Neural cell (in vitro differentiated cells): Measurements from ENCODE around the gene FOXL3. TPM values are rescaled to one million over a fixed set of nuclear protein-coding genes. Genes with fewer than 3 reads are reported as not detected.

Experiments used
- H2AFZ ChIP-seq: fragments of 200-600, 300-800 bp; sonication (generic), shearing (Covaris generic); 2 replicates; pipeline ENCODE4 v1.6.0; 2014; ENCODE audit warnings: low read depth, mild to moderate bottlenecking, antibody characterized with exemption, low read length, moderate library complexity
- H3F3A ChIP-seq: fragments of 200-600 bp; shearing (Covaris generic); 2 replicates; pipeline ENCODE4 v1.6.1; 2016; ENCODE audit warnings: mild to moderate bottlenecking, moderate library complexity, mixed read lengths, antibody characterized with exemption, low read length; ENCODE audit not compliant: insufficient read depth, poor library complexity, severe bottlenecking
- H3K27ac ChIP-seq: fragments of 200-600, 300-800 bp; sonication (generic), shearing (Covaris generic); 2 replicates; pipeline ENCODE4 v1.5.1; 2014; ENCODE audit warnings: mild to moderate bottlenecking, low read length, moderate library complexity
- H3K27me3 ChIP-seq: fragments of 300-800, 200-600 bp; sonication (generic), shearing (Covaris generic); 2 replicates; pipeline ENCODE4 v1.6.0; 2014; ENCODE audit warnings: mild to moderate bottlenecking, low read depth, low read length, moderate library complexity; ENCODE audit not compliant: insufficient read depth
- H3K36me3 ChIP-seq: fragments of 300-800, 200-600 bp; sonication (generic), shearing (Covaris generic); 2 replicates; pipeline ENCODE4 v1.5.1; 2014; ENCODE audit warnings: mild to moderate bottlenecking, antibody characterized with exemption, low read length, moderate library complexity; ENCODE audit not compliant: insufficient read depth
- H3K4me2 ChIP-seq: fragments of 300-800, 200-600 bp; sonication (generic), shearing (Covaris generic); 2 replicates; pipeline ENCODE4 v1.6.0; 2014; ENCODE audit warnings: mild to moderate bottlenecking, low read length
- H3K4me3 ChIP-seq: fragments of 300-800, 200-600 bp; sonication (generic), shearing (Covaris generic); 2 replicates; pipeline ENCODE4 v1.5.1; 2014; ENCODE audit warnings: mild to moderate bottlenecking, low read length, moderate library complexity
- H3K79me2 ChIP-seq: fragments of 200-600 bp; shearing (Covaris generic); replicated peaks from 2 replicates; pipeline ENCODE4 v1.6.0; 2014; ENCODE audit warnings: mild to moderate bottlenecking, low read length, moderate library complexity; ENCODE audit not compliant: insufficient read depth
- H3K9ac ChIP-seq: fragments of 300-800, 200-600 bp; sonication (generic), shearing (Covaris generic); 2 replicates; pipeline ENCODE4 v1.6.1; 2016; ENCODE audit warnings: mild to moderate bottlenecking, low read length, mixed read lengths
- H3K9me2 ChIP-seq: fragments of 200-600 bp; shearing (Covaris generic); 2 replicates; pipeline ENCODE4 v1.6.1; 2016; ENCODE audit warnings: mild to moderate bottlenecking, low read length, mixed read lengths; ENCODE audit not compliant: insufficient read depth
- H3K9me3 ChIP-seq: fragments of 200-600, 300-800 bp; sonication (generic), shearing (Covaris generic); 2 replicates; pipeline ENCODE4 v1.6.1; 2016; ENCODE audit warnings: mild to moderate bottlenecking, mixed run types, low read length, moderate library complexity, mixed read lengths
- H4K20me1 ChIP-seq: fragments of 200-600 bp; shearing (Covaris generic); 2 replicates; pipeline ENCODE4 v1.6.1; 2016; ENCODE audit warnings: mild to moderate bottlenecking, mixed run types; ENCODE audit not compliant: insufficient read depth
- EP300 ChIP-seq: fragments of 450-650 bp; conservative IDR thresholded peaks from 2 replicates; pipeline ENCODE4 v1.6.1; 2014; ENCODE audit warnings: antibody characterized with exemption, mild to moderate bottlenecking, moderate library complexity; ENCODE audit not compliant: poor library complexity, severe bottlenecking
- EZH2 ChIP-seq: fragments of 200-600, 300-800 bp; shearing (Covaris generic), sonication (generic); IDR thresholded peaks from 2 replicates; pipeline ENCODE4 v1.6.1; 2014; ENCODE audit warnings: antibody characterized with exemption, low read length, borderline replicate concordance, mild to moderate bottlenecking; ENCODE audit not compliant: insufficient read depth, poor library complexity, severe bottlenecking
- MXI1 ChIP-seq: fragments of 450-650 bp; conservative IDR thresholded peaks from 2 replicates; pipeline ENCODE4 v1.6.1; 2014; ENCODE audit warnings: antibody characterized with exemption, mild to moderate bottlenecking; ENCODE audit not compliant: poor library complexity, severe bottlenecking
- POLR2AphosphoS5 ChIP-seq: IDR thresholded peaks from 2 replicates; pipeline ENCODE4 v1.6.1; 2012
- RAD21 ChIP-seq: fragments of 450-650 bp; conservative IDR thresholded peaks from 2 replicates; pipeline ENCODE4 v1.6.1; 2014; ENCODE audit warnings: antibody characterized with exemption, mild to moderate bottlenecking, moderate library complexity
- SMC3 ChIP-seq: fragments of 450-650 bp; conservative IDR thresholded peaks from 2 replicates; pipeline ENCODE4 v1.6.1; 2014; ENCODE audit warnings: antibody characterized with exemption, mild to moderate bottlenecking, moderate library complexity; ENCODE audit not compliant: poor library complexity
- TAF1 ChIP-seq: IDR thresholded peaks from 2 replicates; pipeline ENCODE4 v1.6.1; 2012; ENCODE audit warnings: low read depth
- polyA plus RNA-seq: library from polyadenylated mRNA; depleted of rRNA; stranded (reverse); fragments of >200 nt; gene quantifications from 2 replicates; pipeline ENCODE4 v1.2.3, GENCODE V29; 2014
- TF ChIP-seq, protein P1 (sequence below): IDR thresholded peaks from 2 replicates; pipeline ENCODE4 v1.6.1; 2012; ENCODE audit warnings: borderline replicate concordance
- TF ChIP-seq, protein P2 (sequence below): fragments of 450-650 bp; IDR thresholded peaks from 2 replicates; pipeline ENCODE4 v1.5.1; 2014; ENCODE audit warnings: antibody characterized with exemption, mild to moderate bottlenecking, moderate library complexity; ENCODE audit not compliant: poor library complexity, severe bottlenecking

Gene FOXL3
- polyA plus RNA-seq, 1 donor from 2014 or later = not detected

DNA sequence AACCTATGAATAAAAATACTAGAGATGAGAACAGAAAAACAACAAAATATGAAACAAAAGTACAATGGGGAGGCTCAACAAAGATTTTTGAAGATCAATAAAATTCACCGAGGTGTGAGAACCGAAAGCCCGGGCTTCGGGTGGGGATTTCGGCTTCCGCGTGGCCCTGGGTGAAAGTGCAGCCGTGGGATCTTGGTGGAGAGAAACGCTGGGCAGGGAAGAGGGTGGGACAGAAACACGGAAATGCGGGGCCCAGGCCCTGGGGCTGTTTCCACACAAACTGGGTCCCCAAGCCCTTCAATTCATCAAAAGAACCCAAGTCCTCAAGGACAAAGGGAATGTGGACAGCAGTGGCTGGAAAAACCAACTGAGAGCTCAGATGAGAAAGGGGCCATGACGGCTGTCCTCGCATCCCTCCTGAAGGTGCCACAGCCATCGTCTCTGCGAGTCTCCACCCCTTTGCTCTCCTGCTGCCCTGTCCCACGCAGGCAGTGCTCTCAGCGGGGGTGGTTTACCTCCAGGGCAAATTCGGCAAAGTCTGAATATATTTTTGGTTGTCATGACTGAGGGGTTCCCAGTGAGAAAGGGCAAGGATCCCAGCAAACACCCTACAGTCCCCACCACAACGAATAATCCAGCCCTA is 19.7 kb downstream of the FOXL3 start (continued):
- TF ChIP-seq RAD21 (no peak), MXI1 (no peak), EP300 (no peak)

DNA sequence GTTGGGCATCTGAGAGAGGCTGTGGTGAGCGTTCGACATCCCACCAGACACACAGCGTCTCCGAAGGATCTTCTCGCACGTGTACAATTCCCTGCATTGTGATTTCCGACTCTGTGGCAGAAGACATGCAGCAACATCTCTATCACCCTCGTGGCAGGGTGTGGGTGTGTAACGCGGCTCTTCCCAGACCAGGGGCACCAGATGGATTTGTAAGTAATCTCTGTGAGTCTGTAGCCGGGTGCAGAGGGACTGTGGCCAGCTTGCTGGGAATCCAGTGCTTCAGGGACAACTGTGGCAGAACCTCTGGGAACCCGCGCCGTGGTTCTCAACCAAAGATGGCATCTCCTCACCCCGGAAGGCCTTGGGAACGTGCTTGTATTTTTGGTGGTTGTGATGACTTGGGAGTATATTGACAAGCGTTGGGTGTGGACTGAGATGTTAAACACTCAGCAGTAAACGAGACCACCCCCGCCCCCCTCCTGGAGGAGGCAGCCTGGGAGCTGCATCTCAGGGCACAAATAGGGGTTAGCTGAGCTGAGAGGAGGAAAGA is 21.2 kb downstream of the FOXL3 start:
- H3K9me3 ChIP-seq = no peaks in the 10 kb centered on the region
- H3K9me2 ChIP-seq = no peaks in the 10 kb centered on the region
- no peaks in the 10 kb centered on the region for H3K79me2 ChIP-seq
- TF ChIP-seq TAF1 = no peak
- no peak for TF ChIP-seq SMC3
- TF ChIP-seq EZH2 = no peak
- no peak for TF ChIP-seq POLR2AphosphoS5
- no peak for TF ChIP-seq MXI1
- no peak overlapping the region for H3K4me3 ChIP-seq
- H3F3A ChIP-seq = no peaks in the 10 kb centered on the region
- no peak overlapping the region for H3K27ac ChIP-seq
- H3K36me3 ChIP-seq = no peaks in the 10 kb centered on the region
- no peaks in the 10 kb centered on the region for H3K27me3 ChIP-seq
- H2AFZ ChIP-seq = no peak overlapping the region
- no peak overlapping the region for H3K9ac ChIP-seq
- no peaks in the 10 kb centered on the region for H4K20me1 ChIP-seq
- H3K4me2 ChIP-seq = no peak overlapping the region

- no peak overlapping the region for H3K4me3 ChIP-seq
- no peaks in the 10 kb centered on the region for H3K27me3 ChIP-seq
- H3K9me3 ChIP-seq = no peaks in the 10 kb centered on the region
- H4K20me1 ChIP-seq = no peaks in the 10 kb centered on the region
- no peak overlapping the region for H3K9ac ChIP-seq
- H3K27ac ChIP-seq = no peak overlapping the region
- TF ChIP-seq POLR2AphosphoS5 (no peak), RAD21 (no peak), EP300 (no peak), TAF1 (no peak), MXI1 (no peak), EZH2 (no peak), SMC3 (no peak)
- TF ChIP-seq, protein P1, sequence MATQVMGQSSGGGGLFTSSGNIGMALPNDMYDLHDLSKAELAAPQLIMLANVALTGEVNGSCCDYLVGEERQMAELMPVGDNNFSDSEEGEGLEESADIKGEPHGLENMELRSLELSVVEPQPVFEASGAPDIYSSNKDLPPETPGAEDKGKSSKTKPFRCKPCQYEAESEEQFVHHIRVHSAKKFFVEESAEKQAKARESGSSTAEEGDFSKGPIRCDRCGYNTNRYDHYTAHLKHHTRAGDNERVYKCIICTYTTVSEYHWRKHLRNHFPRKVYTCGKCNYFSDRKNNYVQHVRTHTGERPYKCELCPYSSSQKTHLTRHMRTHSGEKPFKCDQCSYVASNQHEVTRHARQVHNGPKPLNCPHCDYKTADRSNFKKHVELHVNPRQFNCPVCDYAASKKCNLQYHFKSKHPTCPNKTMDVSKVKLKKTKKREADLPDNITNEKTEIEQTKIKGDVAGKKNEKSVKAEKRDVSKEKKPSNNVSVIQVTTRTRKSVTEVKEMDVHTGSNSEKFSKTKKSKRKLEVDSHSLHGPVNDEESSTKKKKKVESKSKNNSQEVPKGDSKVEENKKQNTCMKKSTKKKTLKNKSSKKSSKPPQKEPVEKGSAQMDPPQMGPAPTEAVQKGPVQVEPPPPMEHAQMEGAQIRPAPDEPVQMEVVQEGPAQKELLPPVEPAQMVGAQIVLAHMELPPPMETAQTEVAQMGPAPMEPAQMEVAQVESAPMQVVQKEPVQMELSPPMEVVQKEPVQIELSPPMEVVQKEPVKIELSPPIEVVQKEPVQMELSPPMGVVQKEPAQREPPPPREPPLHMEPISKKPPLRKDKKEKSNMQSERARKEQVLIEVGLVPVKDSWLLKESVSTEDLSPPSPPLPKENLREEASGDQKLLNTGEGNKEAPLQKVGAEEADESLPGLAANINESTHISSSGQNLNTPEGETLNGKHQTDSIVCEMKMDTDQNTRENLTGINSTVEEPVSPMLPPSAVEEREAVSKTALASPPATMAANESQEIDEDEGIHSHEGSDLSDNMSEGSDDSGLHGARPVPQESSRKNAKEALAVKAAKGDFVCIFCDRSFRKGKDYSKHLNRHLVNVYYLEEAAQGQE = no peak
- TF ChIP-seq, protein P2, sequence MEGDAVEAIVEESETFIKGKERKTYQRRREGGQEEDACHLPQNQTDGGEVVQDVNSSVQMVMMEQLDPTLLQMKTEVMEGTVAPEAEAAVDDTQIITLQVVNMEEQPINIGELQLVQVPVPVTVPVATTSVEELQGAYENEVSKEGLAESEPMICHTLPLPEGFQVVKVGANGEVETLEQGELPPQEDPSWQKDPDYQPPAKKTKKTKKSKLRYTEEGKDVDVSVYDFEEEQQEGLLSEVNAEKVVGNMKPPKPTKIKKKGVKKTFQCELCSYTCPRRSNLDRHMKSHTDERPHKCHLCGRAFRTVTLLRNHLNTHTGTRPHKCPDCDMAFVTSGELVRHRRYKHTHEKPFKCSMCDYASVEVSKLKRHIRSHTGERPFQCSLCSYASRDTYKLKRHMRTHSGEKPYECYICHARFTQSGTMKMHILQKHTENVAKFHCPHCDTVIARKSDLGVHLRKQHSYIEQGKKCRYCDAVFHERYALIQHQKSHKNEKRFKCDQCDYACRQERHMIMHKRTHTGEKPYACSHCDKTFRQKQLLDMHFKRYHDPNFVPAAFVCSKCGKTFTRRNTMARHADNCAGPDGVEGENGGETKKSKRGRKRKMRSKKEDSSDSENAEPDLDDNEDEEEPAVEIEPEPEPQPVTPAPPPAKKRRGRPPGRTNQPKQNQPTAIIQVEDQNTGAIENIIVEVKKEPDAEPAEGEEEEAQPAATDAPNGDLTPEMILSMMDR = no peak
- no peaks in the 10 kb centered on the region for H3K79me2 ChIP-seq
- H3F3A ChIP-seq = no peaks in the 10 kb centered on the region
- no peaks in the 10 kb centered on the region for H3K36me3 ChIP-seq
- H3K4me2 ChIP-seq = no peak overlapping the region
- H2AFZ ChIP-seq = no peak overlapping the region
- no peaks in the 10 kb centered on the region for H3K9me2 ChIP-seq
Observed at GRCh38 chr7:311796-312195, 21.8 kb downstream of the FOXL3 start.
